HG03064 (cell line): Measurements from ENCODE around the gene HOXC6.
"Not testable (repeated sequence)": the region's sequence is repeated elsewhere in the genome, so short reads cannot be mapped to it uniquely, and the experiment has no call there.

ENCODE experiments used
- ATAC-seq: cut with Tn5 transposase; IDR thresholded peaks from one replicate; pipeline ENCODE4 v1.9.1; 2021; ENCODE audit warnings: low read depth; ENCODE audit not compliant: unreplicated experiment

HOXC6 gene

DNA sequence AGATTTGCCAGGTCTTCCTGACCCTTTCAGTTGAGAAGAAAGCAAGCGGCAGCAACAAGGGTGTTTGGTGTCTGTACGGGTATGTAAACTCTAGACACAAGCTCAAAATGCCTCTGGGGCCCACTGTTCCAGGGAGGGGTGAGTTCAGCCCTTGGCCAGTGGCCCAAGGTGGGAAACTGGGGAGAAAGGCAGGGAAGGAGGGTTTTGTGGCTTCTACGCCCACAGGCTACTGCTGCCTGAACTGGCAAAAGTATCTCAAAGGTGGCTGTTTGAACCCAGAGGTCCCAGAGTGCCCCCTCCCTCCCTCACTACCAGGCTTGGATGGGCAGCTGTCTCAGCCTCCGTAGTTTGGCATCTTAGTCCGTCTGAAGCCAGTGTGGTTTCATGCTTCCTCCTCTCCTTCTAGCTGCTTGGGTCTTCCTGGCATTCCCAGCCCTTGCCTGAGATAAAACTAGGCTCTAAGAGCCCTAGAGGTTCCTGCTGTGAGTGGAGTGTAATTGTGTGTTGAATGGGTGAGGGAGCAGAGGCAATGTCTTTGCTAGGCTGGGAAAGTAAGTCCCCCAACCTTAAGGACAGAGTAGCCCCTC lies 10.1 kb downstream of the HOXC6 start:
- ATAC-seq, result no peak

DNA sequence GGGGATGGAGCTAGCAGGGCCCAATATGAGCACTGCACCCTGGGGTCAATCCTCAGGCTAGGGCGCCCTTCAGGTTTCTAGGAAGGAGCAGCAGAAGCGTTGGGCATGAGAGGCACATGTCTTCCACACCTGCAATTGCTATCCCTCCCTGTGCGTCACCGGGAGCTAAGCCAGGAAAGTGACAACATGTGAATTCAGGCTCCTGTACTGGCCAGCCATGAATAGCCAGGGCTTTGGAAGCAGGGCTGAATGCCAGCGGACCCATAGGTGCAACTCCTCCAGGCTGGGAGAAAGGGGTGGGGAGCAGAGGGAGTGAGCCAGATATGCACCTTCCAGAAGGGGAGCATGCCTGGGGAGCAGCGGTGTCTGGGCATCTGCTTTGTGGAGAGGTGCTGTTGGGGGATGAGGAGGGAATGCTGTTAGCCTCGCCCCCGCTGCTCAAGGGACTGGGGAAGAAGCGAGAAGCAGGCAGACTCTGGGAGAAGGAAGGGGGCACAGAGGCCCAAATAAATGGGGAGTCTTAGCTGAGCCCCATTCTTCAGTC lies 10.7 kb downstream of the HOXC6 start:
- ATAC-seq, result no peak

DNA sequence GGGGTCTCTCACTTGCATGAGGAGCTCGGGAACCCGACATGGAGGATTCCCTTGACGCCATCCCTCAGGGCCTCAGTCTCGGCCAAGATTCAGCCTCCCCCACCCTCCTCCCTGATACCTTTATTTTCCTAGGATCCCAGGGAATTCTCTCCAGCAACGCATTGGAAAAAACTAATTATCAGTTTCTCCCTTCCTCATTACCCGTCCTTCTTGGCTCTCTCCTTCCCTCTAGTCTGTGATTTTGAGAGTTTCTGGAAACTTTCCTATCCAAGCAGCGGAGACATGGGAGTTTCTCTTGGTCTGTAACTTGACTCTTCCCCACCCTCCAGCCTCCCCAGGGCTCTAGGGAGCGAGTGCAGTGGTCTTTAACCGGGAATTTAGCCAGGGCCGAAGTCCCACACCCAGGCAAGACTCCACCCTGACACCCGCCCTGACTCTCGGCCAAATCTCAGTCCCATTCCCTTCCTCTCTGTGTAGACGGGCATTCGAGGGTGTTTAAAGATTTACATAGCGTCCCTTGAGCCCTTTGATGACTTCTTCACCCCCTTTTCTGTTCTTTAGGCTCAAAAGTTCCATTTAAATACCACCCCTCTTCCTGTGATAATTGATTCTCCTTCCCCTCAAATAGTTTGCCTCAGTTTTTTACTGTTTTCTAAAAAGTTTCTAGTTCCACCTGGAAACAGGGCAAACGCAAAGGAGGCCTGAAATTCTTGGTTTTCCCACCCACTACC lies 11.3 kb downstream of the HOXC6 start:
- ATAC-seq, result no peak

DNA sequence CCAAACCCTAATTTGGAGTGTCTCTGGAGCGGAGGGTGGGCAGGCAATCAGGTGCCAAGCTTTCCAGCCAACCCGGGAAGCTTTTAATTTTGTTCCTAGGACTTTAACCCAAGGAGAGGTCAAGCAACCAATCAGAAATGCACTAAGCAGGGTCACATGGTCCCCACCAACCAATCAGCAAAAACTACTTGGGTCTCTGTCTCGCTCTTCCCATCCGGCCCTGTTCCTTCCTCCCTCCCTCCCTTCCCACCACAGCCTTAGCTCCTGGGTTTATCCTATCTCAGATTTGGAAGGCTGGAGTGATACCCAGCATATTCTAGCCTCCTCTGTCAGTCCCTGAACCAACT lies 11.9 kb downstream of the HOXC6 start:
- no peak for ATAC-seq

DNA sequence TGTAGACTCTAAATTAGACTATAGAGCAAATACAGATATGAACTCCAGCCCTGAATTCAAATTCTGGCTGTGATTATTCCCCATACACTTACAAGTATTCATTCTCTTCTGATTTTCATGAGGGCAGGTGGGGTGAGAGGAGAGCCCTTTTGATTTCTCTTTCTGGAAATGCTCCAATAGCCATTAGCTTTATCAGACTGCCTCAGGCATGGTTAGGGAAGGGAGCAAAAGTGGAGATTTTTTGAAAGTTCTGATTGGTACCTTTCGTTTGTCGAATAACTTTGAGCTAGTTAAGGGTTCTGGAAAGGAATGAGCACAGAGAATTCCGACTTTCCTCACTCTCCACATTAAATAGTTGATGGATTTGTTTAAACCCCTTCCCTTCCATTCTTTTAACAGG lies 12.4 kb downstream of the HOXC6 start:
- ATAC-seq, result no peak

DNA sequence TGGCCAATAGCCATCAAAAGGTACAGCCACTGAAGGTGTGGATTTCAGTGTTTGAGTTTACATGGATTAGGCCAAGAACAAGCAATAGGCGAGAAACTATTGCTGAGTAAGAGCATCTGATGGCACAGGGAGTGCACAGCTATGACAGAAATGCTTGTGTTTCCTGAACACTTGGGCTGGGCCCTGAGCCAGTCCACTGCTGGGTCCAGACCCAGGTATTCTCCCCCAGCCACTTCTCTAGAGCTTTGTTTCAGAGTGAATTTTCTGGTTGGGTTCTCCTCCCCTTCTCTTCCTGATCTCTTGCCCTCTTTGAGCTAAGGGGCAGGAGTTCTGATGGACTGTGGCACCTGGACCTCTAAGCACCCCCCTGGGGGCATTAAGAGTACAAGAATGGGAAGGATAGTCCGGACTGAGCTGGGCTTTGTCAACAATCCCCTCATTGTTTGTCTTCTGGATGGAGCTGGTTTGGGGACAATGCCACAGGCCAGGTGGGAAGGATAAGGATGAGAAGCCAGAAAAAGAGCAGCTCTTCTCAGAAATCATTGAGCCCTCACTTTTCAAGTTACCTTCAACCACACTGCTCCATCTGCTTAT lies 13.0 kb downstream of the HOXC6 start:
- no peak for ATAC-seq

DNA sequence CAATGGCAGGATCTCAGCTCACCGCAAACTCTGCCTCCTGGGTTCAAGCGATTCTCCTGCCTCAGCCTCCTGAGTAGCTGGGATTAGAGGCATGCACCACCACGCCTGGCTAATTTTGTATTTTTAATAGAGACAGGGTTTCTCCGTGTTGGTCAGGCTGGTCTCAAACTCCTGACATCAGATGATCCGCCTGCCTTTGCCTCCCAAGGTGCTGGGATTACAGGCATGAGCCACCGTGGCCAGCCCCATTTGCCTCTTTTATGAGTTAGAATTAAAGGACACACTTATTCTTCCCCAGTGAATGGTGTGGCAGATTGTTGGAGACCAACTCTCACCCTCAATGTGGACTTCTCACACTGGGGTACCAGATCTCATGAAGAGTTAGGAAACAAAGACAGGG lies 13.8 kb downstream of the HOXC6 start:
- not testable (repeated sequence) for ATAC-seq

- no peak for ATAC-seq
These were observed 15.0 kb downstream of the HOXC6 start for GRCh38 chr12:54042970-54043853.

GRCh38 chr12:54044425-54045103 lies 16.3 kb downstream of the HOXC6 start:
- no peak for ATAC-seq

DNA sequence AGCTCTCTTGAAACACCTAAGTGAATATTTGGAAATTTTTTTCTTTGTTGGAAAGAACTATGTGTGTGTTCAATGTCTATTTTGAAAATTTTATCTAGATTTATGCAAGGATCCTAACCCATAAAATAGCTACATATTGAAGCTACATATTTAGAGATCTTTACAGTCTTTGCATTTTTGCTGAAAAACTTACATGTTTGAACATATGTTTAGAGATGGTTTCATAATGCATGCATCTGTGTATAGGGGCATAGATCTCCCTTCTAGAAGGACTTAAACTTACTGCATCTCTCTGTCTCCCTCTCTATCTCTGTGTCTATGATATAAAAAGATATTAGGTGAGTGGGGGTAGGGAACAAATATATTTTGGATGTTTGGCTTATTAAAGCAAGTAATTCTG lies 17.2 kb downstream of the HOXC6 start:
- ATAC-seq, result no peak

DNA sequence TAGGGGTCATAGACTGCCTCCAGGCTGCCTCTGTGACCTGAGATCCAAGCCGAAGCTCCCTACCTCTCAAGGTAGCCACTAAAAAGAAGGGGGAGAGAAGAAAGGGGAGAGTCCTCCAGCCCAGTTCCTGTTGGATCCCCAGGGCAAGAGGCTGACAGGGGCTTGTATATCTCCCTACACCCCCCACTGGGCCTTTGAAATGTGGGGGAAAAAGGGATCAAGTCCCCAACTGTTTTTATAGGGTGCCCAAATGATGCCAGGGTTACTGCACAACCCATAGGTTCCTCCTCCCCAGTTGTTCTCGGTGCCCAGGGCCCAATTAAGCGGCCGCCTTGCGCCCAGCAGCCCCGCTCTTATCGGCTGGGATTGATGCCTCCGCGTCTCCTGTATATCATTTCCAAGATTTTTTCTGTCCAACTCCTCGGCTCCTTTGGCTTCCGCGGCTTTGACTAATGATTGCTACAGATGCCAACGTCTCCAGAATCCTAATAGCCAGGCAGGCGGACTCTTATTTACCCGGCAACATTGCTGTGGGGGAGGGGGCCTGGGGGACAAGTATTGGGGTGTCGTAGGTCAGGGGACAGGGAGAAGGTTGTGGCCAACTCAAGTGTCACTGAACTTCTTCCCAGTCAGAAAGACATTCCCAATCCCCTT lies 17.8 kb downstream of the HOXC6 start:
- no peak for ATAC-seq

DNA sequence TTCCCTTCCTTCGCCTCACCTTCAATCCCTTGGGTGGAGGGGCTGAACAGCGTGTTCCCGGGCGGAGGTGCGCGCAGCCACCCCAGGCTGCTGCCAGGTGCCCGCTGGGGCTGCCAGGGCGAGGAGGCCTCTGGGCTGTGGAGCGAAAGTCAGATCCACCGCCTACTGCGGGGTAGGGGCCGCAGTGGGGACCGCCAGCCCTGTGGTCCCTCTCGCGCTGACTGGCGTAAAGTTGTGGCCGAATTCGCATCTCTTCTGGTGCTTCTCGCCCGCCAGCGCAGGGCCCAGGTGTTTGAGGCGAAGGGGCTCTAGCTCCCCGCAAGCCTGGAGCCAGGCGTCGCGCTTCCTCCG lies 18.5 kb downstream of the HOXC6 start:
- ATAC-seq, result no peak

- ATAC-seq, result no peak
These were observed 19.1 kb downstream of the HOXC6 start for GRCh38 chr12:54047160-54047963.

DNA sequence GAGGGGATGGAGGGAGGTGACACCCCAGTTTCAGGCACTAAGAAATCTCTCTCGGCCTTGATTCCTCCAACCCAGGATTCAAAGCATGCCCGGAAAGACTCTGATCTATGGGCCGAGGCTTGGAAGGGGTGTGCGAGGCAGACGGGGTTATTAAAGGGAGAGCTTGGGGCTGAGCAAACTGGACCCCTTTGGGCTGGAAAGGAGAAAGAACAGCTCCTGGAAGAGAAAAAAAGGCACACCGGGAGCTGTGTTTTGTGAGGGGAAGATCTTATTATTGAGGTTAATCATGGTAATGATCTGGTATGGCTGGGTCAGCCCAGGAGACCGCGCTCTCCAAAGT lies 19.7 kb downstream of the HOXC6 start:
- ATAC-seq, result no peak

DNA sequence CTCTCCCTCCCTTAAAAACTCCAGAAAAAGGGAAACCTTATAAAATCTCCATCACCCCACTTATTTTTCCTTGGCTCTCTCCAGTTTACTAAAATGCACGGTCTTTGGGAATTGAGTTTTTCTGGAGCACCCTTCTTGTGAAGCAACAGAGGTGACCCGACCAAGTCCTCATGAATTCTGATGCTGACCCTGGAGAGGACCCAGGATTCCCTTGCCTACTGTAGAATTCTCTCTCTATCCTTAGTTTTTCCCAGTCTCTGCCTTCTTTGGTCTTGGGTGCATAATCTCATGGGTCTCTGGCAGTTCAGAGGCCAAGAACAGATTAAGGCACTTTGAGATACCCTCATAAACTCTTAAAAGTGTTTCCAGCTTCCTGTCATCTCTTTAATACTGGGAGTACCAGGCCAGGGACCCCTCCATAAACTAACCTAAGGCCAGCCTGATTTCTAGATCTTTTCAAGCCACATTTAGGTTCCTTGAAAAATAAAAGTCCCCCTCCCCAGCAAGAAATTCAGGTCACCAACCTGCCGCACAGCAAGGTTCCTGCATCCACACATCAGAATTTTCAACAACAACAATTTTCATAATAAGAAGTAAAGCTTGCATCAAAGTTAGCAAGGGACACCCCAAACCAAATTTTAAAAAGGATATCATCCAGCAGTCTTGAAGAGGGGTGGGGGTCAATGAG lies 20.3 kb downstream of the HOXC6 start:
- no peak for ATAC-seq

DNA sequence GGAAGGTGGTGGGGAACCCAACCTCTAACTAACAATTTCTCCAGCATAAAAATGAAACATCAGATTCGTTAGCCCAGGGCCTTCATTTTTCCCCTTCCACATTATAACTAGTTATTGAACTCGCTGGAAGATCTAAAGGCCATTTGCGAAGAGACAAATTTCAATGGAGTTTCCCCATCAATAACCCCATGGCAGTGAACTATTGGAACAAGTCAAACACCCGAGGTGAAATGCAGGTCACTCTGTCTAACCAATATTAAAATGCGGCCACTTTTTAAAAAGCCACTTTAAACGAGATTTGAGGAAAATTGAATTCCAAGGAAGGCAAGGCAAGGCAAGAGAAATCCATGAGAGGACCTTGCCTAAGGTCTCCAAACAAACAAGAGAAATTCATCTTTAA lies 20.9 kb downstream of the HOXC6 start:
- ATAC-seq, result no peak

GRCh38 chr12:54050482-54050810 lies 22.2 kb downstream of the HOXC6 start:
- no peak for ATAC-seq

DNA sequence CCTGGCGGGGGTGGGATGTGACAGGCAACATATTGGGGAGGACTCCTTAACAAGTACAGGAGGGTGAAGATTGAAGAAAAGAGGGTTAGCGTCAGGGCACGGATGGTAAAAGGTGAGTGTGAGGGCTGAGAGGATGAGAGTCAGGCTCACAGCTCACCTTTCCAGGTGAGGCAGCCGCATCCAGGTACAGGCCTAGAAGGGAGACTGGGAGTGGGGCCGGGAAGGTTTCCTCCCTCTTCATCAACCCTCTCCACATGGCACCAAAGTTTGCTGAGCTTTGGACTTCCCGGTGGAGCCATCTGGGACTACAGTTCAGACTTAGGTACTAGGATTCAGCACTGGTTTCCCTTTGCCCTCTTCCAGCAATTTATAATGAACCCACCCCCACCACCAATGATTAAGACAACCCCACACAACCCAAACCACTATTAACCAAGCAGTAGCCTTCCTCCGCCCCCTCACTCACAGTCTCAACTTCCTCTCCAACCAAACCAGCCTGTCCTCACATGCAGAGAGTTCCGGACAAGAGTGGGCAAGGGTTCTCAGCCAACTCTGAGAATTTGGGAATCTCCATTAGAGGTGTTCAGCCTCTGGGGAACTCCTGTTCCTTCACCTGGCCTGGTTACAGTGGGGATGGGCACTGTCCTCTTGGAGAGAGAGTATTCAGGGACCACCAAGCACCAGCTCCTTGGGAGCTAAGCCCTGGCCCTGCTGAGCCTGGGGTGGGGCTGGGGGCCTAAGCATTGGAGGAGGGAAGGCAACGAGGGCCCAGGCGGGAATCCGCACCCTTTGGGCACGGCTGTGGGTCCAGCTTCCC lies 23.0 kb downstream of the HOXC6 start:
- no peak for ATAC-seq
